Putamen (tissue), 1 donor: Measurements from ENCODE around the gene TMEM219.

Source experiments
- DNase-seq: peaks from one replicate; pipeline ENCODE4 v3.0.0-alpha.2; 2016; ENCODE audit warnings: low spot score

The TMEM219 gene

DNA sequence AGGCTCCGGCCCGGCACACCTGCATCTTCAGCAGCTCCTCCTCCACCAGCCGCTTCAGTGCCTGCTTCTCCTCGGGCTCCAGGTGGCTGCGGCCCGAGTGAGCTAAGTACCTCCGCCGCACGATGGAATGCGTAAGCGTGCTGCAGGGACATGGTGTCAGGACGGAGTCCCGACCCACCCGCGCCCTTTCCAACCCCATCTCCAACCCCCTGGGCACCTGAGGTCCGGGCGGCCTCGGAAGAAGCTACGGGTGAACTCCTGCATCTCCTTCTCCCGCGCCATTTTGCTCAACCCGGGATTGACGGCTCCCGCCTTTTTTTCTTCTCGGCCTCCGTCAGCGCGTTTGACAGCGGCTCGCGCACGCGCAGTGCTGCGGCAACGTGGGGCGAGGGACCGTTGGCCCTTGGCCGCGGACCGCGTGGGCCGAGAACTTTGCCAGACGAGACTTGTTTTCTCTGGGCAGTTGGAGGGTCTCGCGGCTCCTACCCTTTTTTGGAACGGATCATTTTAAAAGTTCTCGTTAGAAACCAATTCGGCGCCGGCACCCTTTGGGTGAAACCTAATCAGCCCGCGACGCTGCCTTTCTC lies 33.5 kb downstream of the TMEM219 start, which contains the start of gene HIRIP3:
Gene HIRIP3, minus strand, starts transcription at position 294 of the 587 bp plus-strand sequence. Its CDS starts 12 bp downstream, at position 282.
- DNase-seq = peak; percentile 88

DNA sequence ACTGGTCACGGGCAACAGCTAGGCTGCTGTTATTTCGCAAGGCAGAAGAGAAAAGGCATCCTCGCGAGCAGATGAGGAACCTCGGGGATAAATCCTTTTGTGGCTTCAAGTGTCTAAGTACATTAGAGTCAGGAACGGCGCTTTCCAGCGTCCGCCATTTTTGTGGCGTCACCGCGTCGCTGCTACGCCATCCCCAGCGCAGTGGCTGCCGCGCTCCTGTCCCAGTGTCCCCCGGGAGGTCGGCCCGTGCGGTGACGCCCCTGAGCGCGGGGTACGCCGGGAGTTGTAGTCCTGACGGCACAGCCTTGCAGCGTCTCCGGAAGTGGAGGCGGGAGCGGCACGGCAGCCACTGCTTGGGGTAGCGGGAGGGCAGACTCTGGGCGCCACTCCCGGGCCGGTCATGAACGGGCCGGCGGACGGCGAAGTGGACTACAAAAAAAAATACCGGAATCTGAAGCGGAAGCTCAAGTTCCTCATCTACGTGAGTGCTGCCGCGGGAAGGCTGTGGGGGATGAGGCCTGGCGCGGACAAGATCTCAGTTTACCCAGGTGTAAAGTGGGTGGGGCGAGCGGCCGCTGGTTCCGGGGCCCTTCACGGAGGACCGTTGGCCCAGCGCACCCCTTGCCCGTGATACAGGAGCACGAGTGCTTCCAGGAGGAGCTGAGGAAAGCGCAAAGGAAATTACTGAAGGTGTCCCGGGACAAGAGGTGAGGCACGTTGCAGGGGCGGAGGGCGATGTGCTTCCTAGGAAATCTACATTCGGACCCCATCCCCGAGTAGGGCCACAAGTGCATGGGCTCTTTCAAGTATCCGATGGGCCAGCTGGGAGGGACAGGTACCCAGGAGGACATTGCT lies 34.3 kb downstream of the TMEM219 start, which contains the start of gene INO80E:
Gene INO80E, plus strand, starts transcription at position 331 of the 855 bp plus-strand sequence. Its CDS starts 70 bp downstream, at position 401.
- DNase-seq = peak; percentile 98

DNA sequence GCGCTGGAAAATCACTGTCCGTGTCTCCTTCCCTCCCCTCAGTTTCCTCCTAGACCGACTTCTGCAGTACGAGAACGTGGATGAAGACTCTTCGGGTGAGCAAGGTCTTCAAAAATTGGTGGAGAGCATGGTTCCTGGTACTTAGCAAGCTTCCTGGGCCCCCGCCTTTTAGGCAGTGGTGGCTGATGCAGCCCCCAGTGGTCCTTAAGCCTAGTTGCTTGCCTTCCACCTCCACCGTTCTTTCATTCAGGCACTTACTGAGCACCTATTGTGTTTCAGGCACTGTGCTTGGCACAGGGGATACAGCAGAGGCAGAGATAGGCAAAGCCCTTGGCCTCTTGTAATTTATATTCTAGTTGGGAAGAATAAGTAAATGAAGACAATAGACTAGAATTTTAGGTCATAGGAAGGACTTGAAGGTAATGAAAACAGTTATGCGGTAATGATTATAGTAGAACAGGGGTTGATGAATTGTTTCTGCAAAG lies 34.9 kb downstream of the TMEM219 start:
- DNase-seq = no peak

DNA sequence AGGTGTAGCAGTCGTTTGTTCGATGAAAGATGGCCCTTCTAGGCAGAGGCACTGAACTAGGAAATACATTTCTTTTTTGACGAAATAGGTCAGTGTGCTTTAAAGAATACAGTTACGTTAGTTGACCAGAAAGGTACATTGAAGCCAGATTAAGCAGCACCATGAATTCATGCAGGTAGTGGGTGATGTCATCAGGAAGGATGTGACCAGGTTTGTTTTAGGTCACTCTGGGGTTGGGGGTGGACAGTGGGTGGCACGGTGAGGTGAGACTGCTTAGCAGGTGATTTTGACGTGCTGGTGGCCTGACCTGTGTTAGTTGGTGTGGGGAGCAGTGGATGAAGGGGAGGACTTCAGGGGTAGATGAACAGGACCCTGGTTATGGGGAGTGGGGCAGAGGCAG lies 37.7 kb downstream of the TMEM219 start:
- no peak for DNase-seq

GRCh38 chr16:30000735-30001631 lies 39.1 kb downstream of the TMEM219 start:
- DNase-seq = no peak

DNA sequence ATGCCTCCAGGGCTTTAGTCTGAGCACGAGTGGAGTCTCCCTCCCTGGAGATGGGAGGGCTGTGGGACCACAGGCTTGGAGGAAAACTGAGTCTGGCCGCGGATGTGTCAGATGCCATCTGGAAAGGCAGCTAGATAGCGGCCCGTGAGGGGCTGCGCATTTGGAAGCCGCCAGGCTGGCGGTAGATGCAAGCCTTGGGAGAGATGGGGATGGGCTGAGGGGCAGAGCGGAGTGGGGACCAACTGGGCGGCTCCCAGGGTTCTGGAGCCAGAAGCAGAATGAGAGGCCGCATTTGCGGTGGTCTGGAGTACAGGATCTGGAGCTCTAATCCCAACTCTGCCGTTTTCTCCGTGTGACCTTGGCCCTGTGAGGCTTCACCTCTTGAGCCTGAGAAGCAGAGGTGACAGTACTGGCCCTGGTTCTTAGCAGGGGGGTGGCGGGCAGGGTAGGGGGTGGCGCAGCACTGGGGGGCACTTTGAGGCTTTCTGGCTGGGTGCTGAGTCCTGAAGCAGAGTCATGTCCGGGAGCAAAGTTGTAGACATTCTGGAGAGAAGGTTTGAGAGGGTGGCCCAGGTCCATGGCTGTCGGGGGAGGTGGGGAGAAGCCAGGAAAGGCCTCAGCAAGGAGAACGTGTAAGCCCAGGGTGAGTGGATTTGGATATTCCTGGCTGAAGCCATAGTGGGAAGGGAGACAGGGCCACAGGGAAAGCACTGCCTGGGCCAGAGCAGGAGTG lies 40.9 kb downstream of the TMEM219 start:
- DNase-seq = no peak

- DNase-seq = no peak
Observed at GRCh38 chr16:30003670-30004423, 42.0 kb downstream of the TMEM219 start.

DNA sequence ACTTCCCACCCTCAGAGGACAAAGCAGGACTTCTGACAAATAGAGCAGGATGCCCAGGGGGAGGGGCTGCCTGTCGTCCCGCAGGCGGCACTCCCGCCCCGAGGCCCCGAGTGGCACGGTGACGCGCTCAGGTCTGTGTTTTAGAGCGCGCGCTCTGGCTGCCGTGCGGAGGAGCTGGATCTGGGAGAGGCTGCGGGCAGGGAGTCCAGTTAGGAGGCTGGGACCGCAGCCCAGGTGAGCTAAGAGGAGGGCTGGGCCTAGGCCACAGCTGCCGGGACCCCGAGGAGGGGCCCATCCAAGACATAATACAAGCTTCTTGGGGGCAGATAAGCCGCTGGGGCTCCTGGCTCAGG lies 42.5 kb downstream of the TMEM219 start:
- DNase-seq = no peak

DNA sequence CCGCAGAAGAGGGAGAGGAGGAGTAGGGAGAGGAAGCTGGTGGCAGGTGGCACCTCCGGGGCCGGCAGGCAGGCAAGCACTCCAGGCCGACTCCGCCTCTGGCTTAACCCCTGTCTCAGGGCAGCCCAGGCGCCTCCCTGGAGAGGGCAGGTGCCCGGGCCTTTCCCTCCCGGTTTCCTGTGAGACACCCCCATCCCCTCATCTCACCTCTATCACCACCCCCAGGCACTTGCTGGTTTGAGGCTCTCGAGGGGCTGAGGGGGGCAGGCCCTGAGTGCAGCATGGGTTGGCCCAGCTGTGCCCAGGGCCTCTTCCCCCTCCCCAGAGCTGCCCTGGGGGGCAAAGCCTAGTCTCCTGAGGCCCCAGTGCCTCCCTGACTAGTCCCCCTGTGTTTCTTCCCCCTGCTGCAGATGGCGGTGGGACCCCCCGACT lies 42.9 kb downstream of the TMEM219 start:
- DNase-seq = no peak

DNA sequence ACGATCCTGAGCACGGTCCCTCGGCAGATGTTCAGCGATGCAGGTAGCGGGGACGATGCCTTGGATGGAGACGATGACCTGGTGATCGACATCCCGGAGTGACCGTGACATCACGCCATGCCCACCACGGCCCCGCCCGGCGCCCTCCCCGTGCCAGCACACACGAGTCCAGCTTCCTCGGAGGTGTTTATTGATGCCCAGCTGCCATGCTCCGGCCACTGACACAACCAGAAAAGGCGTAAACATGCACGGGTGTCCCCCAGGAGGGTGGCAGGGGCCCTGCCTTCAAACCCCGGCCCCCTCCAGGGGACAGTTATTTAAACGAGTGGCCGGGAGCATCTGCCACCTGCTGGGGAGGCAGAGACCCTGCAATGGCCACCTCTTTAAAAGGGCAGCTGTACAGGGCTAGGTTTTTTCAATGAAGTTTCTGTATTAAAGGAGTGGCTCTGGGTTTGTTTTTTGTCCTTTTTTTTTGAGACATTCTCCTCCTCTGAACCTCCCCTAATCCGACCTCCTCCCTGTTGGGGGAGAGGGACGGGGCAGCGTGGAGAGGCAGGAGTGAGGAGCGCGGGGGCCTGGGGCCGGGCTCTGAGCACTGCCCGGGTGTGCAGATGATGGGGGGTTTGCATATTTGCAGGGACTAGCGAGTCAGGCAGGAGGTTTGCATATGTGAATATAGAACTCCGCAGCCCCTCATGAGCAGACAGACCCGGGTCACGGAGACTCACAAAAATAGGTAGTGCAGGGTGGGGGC lies 43.6 kb downstream of the TMEM219 start:
- no peak for DNase-seq

GRCh38 chr16:30006095-30006473 lies 44.2 kb downstream of the TMEM219 start:
- DNase-seq = no peak

GRCh38 chr16:30006659-30007377 lies 44.9 kb downstream of the TMEM219 start:
- no peak for DNase-seq

- no peak for DNase-seq
Observed at GRCh38 chr16:30007378-30007895, 45.6 kb downstream of the TMEM219 start.

DNA sequence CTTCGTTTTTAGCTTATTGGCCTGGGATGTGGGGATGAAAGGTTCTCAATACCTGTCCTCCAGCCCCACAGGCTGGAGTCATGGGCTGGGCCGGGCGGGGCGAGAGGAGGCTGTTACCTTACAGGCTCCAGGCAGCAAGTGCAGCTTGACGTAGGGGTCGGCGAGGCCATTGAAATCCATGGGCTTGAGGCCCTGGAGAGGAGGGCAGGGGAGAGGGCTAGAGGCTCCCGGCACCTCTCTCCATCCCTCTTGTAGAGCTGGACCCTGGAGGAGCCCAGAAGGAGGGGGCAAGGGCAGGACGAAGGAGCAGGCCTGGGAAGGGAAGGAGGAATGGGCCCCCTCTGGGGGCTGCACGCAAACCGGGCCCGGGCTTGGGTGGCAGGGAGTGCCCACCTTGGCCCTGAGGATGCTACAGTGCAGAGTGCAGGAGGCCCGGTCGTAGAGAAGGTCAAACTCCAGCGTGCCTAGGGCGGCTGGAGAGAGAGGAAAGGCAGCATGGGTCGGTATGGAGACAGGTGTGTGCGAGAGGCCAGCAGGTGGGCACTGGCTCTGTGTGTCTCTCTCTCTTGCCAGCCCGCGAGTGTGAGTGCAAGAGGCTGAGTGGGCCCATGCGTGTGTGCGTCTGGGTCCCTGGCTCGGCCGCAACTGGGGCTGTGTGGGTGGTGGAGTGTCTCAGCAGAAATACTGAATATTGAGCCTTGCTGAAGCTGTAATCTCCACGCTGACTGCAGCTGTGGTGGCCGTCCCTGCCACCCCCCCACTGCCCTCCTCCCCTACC lies 47.4 kb downstream of the TMEM219 start:
- DNase-seq = no peak

GRCh38 chr16:30009990-30010843 lies 48.3 kb downstream of the TMEM219 start:
- DNase-seq = no peak

DNA sequence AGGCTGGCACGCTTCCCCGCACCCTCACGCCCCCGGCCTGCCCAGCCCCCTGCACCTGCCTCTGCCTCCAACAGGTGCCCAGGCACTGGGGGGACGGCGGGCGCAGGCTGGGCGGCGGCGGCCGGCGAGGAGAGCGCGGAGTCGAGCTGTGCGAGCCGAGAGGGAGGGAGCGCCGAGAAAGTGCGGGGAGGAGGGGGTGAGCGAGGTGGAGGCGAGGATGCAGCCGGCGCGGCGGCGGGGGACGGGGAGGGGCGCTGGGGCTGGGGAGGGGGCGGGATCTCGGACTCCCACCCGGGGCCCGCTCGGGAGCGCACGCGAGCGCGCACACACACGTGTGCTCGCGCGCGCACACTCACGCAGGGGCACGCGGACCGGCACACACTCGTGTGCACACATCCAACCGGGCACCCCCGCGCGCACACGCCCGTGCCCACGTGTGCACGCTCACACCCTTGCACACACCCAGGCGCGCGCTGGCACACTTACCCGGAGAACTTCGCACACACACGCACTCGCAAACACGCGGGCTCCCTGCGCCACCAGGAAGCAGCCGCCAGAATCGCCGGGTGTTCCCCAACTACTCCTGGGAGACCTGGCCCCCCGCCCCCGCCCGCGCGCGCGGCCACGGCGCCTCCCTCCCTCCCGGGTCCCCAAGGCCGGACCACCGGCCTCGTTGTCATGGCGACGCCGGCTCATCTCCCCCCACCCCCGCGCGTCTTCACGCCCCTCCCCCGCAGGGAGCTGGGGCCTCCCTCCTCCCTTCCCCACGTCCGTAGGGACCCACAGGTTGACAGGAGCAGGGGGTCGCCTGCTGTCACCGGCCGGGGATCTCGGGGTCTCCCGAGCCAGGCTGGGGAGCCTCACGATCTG lies 49.2 kb downstream of the TMEM219 start, which contains the start of gene DOC2A:
Gene DOC2A, minus strand, starts transcription at position 184 of the 870 bp plus-strand sequence. CDS start 805 bp downstream, outside the sequence.
- DNase-seq = no peak
